OCI-LY3 (cell line): ENCODE data around the gene VPS35.
"Not testable (repeated sequence)": the region's sequence is repeated elsewhere in the genome, so short reads cannot be mapped to it uniquely, and the experiment has no call there.

Experiments used
- H2AFZ ChIP-seq: fragments of 200-600, 300-600 bp; shearing (Covaris generic); 2 replicates; pipeline ENCODE4 v1.6.0; 2014; ENCODE audit warnings: antibody characterized with exemption, low read depth, low read length
- H3K27ac ChIP-seq: fragments of 200-600, 300-600 bp; sonication (generic); 2 replicates; pipeline ENCODE4 v1.5.1; 2014; ENCODE audit warnings: mild to moderate bottlenecking, low read length, moderate library complexity, mixed read lengths
- H3K27me3 ChIP-seq: fragments of 200-600, 300-600 bp; sonication (generic); 2 replicates; pipeline ENCODE4 v1.6.1; 2014; ENCODE audit warnings: low read depth, low read length, mixed read lengths
- H3K36me3 ChIP-seq: fragments of 200-600, 300-600 bp; sonication (generic); replicated peaks from 2 replicates; pipeline ENCODE3; 2014; ENCODE audit warnings: low read depth, low read length, mixed read lengths
- H3K4me1 ChIP-seq: fragments of 300-600, 200-600 bp; sonication (generic); 2 replicates; pipeline ENCODE4 v1.6.1; 2014; ENCODE audit warnings: low read length, mixed read lengths
- H3K4me2 ChIP-seq: fragments of 200-600, 300-600 bp; sonication (generic); 2 replicates; pipeline ENCODE4 v1.6.1; 2014; ENCODE audit warnings: low read length, mixed read lengths
- H3K4me3 ChIP-seq: fragments of 300-600, 200-600 bp; sonication (generic); 2 replicates; pipeline ENCODE4 v1.5.1; 2014; ENCODE audit warnings: antibody characterized with exemption, mild to moderate bottlenecking, low read length, moderate library complexity
- H3K79me2 ChIP-seq: fragments of 300-600, 200-600 bp; shearing (Covaris generic); 2 replicates; pipeline ENCODE4 v1.6.1; 2014; ENCODE audit warnings: mild to moderate bottlenecking, low read length, mixed read lengths
- H3K9ac ChIP-seq: fragments of 300-600, 200-600 bp; shearing (Covaris generic); 2 replicates; pipeline ENCODE4 v1.6.0; 2014; ENCODE audit warnings: mild to moderate bottlenecking, low read length, moderate library complexity
- H3K9me3 ChIP-seq: fragments of 200-600, 300-600 bp; shearing (Covaris generic); 2 replicates; pipeline ENCODE4 v1.6.1; 2014; ENCODE audit warnings: low read length, mixed read lengths; ENCODE audit not compliant: insufficient read depth
- H4K20me1 ChIP-seq: fragments of 200-600, 300-600 bp; sonication (generic); 2 replicates; pipeline ENCODE4 v1.6.1; 2016; ENCODE audit warnings: low read length, mixed read lengths; ENCODE audit not compliant: insufficient read depth
- EZH2phosphoT487 ChIP-seq: fragments of 200-600 bp; shearing (Covaris generic); IDR thresholded peaks from 2 replicates; pipeline ENCODE4 v1.6.1; 2018; ENCODE audit warnings: antibody characterized with exemption, mixed run types, low read depth
- TF ChIP-seq, protein P1 (sequence below): fragments of 200-600, 300-600 bp; sonication (generic); IDR thresholded peaks from 2 replicates; pipeline ENCODE4 v1.5.1; 2014; ENCODE audit warnings: antibody characterized with exemption, low read length, low read depth

VPS35 gene

DNA sequence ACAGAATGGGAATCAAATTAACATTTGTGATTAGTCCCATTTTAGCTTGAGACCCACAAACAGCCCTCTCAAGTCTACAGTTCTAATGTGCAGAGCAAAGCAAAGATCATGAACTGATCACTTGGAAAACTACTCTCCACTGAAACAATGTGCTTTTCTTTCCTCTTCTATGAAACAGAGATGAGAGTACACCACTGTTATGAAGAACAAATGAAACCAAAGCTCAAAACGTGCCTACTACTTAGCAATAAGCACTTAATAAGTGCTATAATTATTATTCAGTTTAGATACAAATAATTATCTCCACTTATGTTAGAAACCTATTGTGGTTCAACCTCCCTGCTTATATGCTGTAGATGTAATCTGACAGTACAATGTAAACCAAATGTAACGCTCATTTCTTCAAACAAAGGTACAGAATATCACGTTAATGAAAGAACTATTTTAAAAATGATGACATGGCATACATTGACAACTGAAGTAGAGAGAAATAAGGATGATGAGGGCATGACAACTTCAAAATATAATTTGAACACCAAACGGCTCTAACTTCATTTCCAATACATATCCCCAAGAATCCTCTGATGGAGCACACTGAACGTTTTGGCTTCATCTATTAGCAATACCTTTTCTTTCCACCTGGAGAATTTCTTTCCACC lies 2.0 kb downstream of the VPS35 start:
- Histone ChIP-seq H3K4me2 (peak overlapping the region; percentile 66; the same call in 1 of the 2 replicates), H3K36me3 (peaks cover 7% of the 10 kb centered on the region), H3K4me1 (peaks cover 27% of the 10 kb centered on the region), H3K4me3 (peak overlapping the region; percentile 83; the same call in 1 of the 2 replicates), H3K9ac (no peak overlapping the region), H2AFZ (no peak overlapping the region), H4K20me1 (peaks cover 50% of the 10 kb centered on the region), H3K9me3 (no peaks in the 10 kb centered on the region), H3K27me3 (no peaks in the 10 kb centered on the region), H3K27ac (no peak overlapping the region), H3K79me2 (peaks cover 83% of the 10 kb centered on the region)
- TF ChIP-seq, protein P1, sequence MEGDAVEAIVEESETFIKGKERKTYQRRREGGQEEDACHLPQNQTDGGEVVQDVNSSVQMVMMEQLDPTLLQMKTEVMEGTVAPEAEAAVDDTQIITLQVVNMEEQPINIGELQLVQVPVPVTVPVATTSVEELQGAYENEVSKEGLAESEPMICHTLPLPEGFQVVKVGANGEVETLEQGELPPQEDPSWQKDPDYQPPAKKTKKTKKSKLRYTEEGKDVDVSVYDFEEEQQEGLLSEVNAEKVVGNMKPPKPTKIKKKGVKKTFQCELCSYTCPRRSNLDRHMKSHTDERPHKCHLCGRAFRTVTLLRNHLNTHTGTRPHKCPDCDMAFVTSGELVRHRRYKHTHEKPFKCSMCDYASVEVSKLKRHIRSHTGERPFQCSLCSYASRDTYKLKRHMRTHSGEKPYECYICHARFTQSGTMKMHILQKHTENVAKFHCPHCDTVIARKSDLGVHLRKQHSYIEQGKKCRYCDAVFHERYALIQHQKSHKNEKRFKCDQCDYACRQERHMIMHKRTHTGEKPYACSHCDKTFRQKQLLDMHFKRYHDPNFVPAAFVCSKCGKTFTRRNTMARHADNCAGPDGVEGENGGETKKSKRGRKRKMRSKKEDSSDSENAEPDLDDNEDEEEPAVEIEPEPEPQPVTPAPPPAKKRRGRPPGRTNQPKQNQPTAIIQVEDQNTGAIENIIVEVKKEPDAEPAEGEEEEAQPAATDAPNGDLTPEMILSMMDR, result no peak
- TF ChIP-seq EZH2phosphoT487, result no peak

DNA sequence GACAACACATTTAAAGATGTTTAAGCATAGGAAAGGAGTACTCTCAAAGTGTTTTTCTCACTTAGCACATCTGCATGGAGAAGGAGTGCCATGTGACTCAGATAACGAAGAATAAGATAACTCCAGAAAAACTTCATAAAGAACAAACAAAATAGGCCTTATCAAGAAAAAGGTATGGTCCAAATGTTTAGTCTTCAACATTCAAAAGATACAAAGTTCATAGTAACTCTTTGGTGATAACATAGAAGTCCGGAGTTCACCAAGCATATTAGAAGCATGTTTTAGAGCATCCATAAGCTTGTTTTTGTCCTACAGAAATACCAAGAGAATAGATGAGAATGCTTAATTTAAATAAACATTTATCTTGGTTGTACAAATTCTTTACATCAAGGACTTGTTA lies 7.1 kb downstream of the VPS35 start:
- peaks cover 38% of the 10 kb centered on the region for H3K79me2 ChIP-seq
- not testable (repeated sequence) for H3K9me3 ChIP-seq, H3K9ac ChIP-seq, H3K4me2 ChIP-seq, H3K4me1 ChIP-seq, H3K27me3 ChIP-seq, H3K27ac ChIP-seq, H2AFZ ChIP-seq, H3K4me3 ChIP-seq, H3K36me3 ChIP-seq
- H4K20me1 ChIP-seq, result peaks cover 25% of the 10 kb centered on the region

DNA sequence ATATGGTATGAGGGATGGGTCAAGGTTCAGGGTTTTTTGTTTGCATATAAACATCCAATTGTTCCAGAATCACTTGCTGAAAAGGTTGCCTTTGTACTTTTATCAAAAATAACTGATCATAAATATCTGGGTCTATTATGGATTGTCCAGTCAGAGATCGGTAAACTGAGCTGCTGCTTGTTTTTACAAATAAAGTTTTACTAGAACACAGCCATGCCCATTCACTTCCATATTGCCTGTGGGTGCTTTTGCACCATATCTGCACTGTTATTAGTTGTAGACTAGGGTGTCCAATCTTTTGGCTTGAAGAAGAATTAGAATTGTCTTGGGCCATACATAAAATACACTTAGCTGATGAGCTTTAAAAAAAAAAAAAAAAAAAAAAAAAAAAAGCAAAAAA lies 11.0 kb downstream of the VPS35 start:
- not testable (repeated sequence) for H2AFZ ChIP-seq, H3K27me3 ChIP-seq, H3K36me3 ChIP-seq, H3K4me2 ChIP-seq, H3K27ac ChIP-seq, H3K79me2 ChIP-seq, H3K9ac ChIP-seq, H3K4me1 ChIP-seq, H4K20me1 ChIP-seq, H3K4me3 ChIP-seq, H3K9me3 ChIP-seq

DNA sequence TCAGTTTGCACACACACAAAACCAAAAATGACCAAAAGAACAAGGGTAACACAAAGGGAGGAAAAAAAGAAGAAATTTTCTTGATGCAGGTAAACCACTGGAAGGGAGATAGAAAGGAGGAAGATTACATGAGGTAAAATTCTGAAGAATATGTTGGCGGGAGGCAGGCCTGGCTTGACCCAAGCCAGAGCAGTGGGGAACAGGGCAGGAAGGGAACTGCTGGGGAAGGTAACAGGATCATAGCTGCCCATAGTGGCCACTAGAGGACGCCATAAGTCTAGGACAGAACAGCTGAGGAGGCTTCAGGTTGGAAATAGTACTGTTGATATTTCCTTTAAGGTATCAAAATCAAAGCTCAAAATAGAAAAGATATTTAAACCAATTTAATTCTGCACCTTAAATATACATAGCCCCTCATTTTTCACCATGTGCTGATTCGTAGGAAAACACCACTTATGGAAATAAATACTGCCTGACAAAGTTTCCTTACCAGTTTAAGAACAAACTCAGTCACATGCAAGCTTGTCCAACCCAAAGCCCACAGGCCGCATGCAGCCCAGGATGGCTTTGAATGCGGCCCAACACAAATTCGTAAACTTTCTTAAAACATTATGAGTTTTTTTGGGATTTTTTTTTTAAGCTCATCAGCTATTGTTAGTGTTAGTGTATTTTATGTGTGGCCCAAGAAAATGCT lies 15.5 kb downstream of the VPS35 start:
- H3K27ac ChIP-seq, result no peak overlapping the region
- no peaks in the 10 kb centered on the region for H3K79me2 ChIP-seq
- H4K20me1 ChIP-seq, result no peaks in the 10 kb centered on the region
- no peaks in the 10 kb centered on the region for H3K4me1 ChIP-seq
- no peak overlapping the region for H3K9ac ChIP-seq
- H3K27me3 ChIP-seq, result no peaks in the 10 kb centered on the region
- peaks cover 11% of the 10 kb centered on the region for H3K36me3 ChIP-seq
- H3K9me3 ChIP-seq, result no peaks in the 10 kb centered on the region
- H3K4me2 ChIP-seq, result no peak overlapping the region
- H3K4me3 ChIP-seq, result no peak overlapping the region
- H2AFZ ChIP-seq, result no peak overlapping the region
- TF ChIP-seq, protein P1, result peak; percentile 93
- no peak for TF ChIP-seq EZH2phosphoT487

DNA sequence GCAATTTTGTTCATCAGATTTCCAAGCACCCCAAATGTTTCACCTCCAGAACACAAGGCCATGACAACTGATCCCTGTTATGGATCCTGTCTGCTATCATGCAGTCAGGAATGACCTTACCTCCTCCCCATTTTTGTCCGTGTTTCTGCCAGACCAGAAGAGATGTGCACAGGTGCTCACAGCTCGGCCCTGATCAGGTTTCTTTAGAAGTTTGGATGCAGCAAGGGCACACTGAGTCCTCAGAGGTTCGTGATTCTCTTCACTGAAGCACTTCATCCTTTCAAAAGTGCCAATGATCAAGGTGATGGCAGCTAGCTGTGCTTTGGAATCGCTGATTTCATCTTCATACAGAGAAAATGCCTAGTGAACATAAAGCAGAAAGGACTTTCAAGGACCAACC lies 26.9 kb downstream of the VPS35 start:
- Histone ChIP-seq H3K27me3 (no peaks in the 10 kb centered on the region), H3K9me3 (no peaks in the 10 kb centered on the region), H3K4me3 (no peak overlapping the region), H3K9ac (no peak overlapping the region), H3K79me2 (no peaks in the 10 kb centered on the region), H4K20me1 (peaks cover 9% of the 10 kb centered on the region), H2AFZ (no peak overlapping the region), H3K36me3 (peaks cover 39% of the 10 kb centered on the region), H3K4me1 (peaks cover 23% of the 10 kb centered on the region), H3K27ac (no peak overlapping the region), H3K4me2 (no peak overlapping the region)
- TF ChIP-seq, protein P1, result no peak
- TF ChIP-seq EZH2phosphoT487, result no peak
